SKM-1 (cell line): Measurements from ENCODE around the gene ANKFY1.

Source experiments
- DNase-seq: peaks from one replicate; lab custom pipeline; 2025; ENCODE audit not compliant: unreplicated experiment; lab: John Stamatoyannopoulos, UW

ANKFY1 gene

GRCh38 chr17:4127555-4127954 is 136.2 kb downstream of the ANKFY1 start:
- no peak for DNase-seq

GRCh38 chr17:4125552-4125951 is 138.2 kb downstream of the ANKFY1 start:
- DNase-seq = no peak

GRCh38 chr17:4124999-4125398 is 138.8 kb downstream of the ANKFY1 start:
- DNase-seq = no peak

GRCh38 chr17:4120332-4120731 is 143.4 kb downstream of the ANKFY1 start:
- DNase-seq = no peak

- no peak for DNase-seq
Measured at GRCh38 chr17:4119299-4119698, 144.5 kb downstream of the ANKFY1 start.

- DNase-seq = no peak
Measured at GRCh38 chr17:4118015-4118743, 145.6 kb downstream of the ANKFY1 start.

- no peak for DNase-seq
Measured at GRCh38 chr17:4116516-4116915, 147.3 kb downstream of the ANKFY1 start.
